K562 treated with DMSO at 1 percent for 4 hours (cell line): ENCODE measurements around the gene MBL2. TPM values are rescaled to one million over a fixed set of nuclear protein-coding genes. Genes with fewer than 3 reads are reported as not detected.

Source experiments
- total RNA-seq: library from RNA; unstranded; fragments of 300-600 nt; gene quantifications from 2 replicates; pipeline ENCODE4 v1.2.3, GENCODE V29; 2022; ENCODE audit not compliant: insufficient read depth

Gene MBL2
- not detected in 2 replicates for total RNA-seq

DNA sequence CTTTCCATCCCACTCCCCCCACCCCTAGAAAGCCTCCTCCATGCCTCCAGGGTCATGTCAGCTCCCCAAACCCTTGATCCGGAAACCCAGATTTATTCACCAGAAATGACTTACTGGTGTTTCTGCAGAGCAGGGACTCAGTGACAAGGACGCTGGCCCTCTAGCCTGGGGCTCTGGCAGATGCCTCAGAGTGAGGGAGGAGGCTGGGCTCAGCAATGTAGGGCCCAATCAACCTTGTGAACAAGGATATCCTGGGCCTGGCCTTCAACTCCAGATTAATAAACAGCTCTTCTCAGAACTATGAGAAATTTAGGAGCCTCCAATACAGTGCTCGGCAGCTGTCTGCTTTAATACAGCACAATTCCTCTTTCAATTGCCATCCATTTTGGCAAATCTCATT, at the start of gene MBL2:
TSS of gene MBL2 (minus strand) at position 162 of the 400 bp plus-strand sequence. CDS start 1,149 bp downstream, outside the sequence.

